ENCODE measurements around the gene ANXA11. TPM values are rescaled to one million over a fixed set of nuclear protein-coding genes. Genes with fewer than 3 reads are reported as not detected.

Gene ANXA11
- total RNA-seq, 1 donor from 2014 or later: 122 TPM

- Mint-ChIP-seq H3K27me3 (no peaks in the 10 kb centered on the region), H3K27ac (peak overlapping the region; percentile 71), H3K36me3 (peaks cover 9% of the 10 kb centered on the region), H3K4me3 (no peak overlapping the region), H3K9me3 (no peaks in the 10 kb centered on the region), H3K4me1 (ENCODE audit: unreplicated experiment) (peaks cover 18% of the 10 kb centered on the region)
- DNase-seq (ENCODE audit: extremely low spot score, unreplicated experiment): no peak
- TF ChIP-seq CTCF (conservative IDR thresholded peaks at IDR 0.05): no peak
Measured at GRCh38 chr10:80173466-80173865, 31.9 kb downstream of the ANXA11 start.

DNA sequence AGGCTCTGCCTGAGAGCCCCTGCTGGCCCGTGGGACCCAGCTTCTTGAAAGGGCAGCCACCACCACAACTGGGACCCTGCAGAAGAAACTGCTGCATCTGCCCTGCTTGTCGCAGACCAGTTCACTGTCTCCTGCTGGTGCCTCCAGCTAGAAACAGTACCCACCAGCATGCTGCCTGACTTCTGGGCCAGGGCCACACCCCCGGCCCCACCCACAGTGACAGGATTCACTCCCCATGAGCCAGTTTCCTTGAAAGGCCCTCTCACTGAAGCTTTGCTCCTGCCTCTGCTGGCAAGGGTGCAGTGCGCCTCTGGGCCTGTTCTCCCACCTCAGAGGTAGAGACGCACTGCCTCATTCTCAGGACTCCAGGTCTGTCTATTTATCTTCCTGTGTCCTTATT is 32.4 kb downstream of the ANXA11 start:
- Mint-ChIP-seq H3K9me3 (no peaks in the 10 kb centered on the region), H3K27me3 (no peaks in the 10 kb centered on the region), H3K4me3 (no peak overlapping the region), H3K36me3 (peaks cover 9% of the 10 kb centered on the region), H3K4me1 (ENCODE audit: unreplicated experiment) (peaks cover 16% of the 10 kb centered on the region), H3K27ac (peak overlapping the region; percentile 71)
- no peak for DNase-seq (ENCODE audit: extremely low spot score, unreplicated experiment)
- TF ChIP-seq CTCF (conservative IDR thresholded peaks at IDR 0.05): no peak

DNA sequence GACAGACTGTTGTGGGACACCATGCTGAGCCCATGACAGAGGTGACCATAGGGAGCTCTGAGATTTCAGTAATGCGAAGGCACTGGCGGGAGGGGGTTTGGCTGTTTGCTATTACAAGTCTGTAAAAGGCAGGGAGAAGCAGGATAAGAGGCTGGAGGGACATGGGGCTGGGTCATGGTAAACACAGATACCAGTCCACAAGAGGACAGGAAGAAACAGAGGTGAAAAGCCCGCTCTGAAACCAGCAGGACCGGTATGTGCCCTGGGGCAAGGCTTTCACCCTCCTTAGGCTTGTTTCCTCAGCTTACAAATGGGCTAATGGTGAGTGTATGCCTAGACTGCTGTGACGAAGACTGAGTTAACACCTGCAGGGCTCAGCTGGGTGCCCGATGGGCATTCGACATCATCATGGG is 34.1 kb downstream of the ANXA11 start:
- Mint-ChIP-seq H3K9me3 (no peaks in the 10 kb centered on the region), H3K36me3 (peaks cover 9% of the 10 kb centered on the region), H3K27me3 (no peaks in the 10 kb centered on the region), H3K4me1 (ENCODE audit: unreplicated experiment) (peaks cover 10% of the 10 kb centered on the region), H3K27ac (peak overlapping the region; percentile 63), H3K4me3 (peak overlapping the region; percentile 44)
- no peak for TF ChIP-seq CTCF (conservative IDR thresholded peaks at IDR 0.05)
- no peak for DNase-seq (ENCODE audit: extremely low spot score, unreplicated experiment)

DNA sequence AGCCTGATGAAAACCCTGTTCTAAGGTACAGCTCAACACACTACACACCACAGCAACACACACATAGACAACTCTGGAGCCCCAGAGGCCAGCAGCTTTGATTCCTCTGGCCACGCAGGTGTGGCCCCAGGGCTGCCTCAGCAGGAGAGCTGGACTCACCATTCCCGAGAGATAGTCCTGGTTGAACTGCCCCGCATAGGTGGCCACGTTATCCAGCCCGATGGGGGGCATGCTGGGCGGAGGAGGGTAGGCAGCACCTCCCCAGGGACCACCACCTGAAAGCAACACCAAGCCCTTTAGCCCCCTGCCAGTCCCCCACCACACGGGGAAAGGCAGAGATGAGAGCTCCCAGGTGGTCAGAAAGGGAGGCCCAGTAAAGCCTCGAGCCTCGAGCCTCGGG is 34.7 kb downstream of the ANXA11 start:
- Mint-ChIP-seq H3K27ac (peak overlapping the region; percentile 79), H3K4me3 (no peak overlapping the region), H3K36me3 (peaks cover 15% of the 10 kb centered on the region), H3K9me3 (no peaks in the 10 kb centered on the region), H3K4me1 (ENCODE audit: unreplicated experiment) (peaks cover 17% of the 10 kb centered on the region), H3K27me3 (no peaks in the 10 kb centered on the region)
- DNase-seq (ENCODE audit: extremely low spot score, unreplicated experiment): no peak
- TF ChIP-seq CTCF (conservative IDR thresholded peaks at IDR 0.05): no peak

GRCh38 chr10:80170026-80170425 is 35.3 kb downstream of the ANXA11 start:
- H3K36me3 Mint-ChIP-seq: peaks cover 16% of the 10 kb centered on the region
- no peak for TF ChIP-seq CTCF (conservative IDR thresholded peaks at IDR 0.05)

More at GRCh38 chr10:80170026-80170425, 35.3 kb downstream of the ANXA11 start:
- Mint-ChIP-seq H3K9me3 (no peaks in the 10 kb centered on the region), H3K27ac (peak overlapping the region; percentile 79), H3K4me3 (no peak overlapping the region), H3K27me3 (no peaks in the 10 kb centered on the region), H3K4me1 (ENCODE audit: unreplicated experiment) (peaks cover 17% of the 10 kb centered on the region)
- no peak for DNase-seq (ENCODE audit: extremely low spot score, unreplicated experiment)
